Thyroid gland (tissue), 4 donors: ENCODE data around the gene MRPL10.

Experiments
- POLR2A ChIP-seq, 2 donors: fragments of 450-650 bp; IDR thresholded peaks; one replicate each; pipeline ENCODE4 v1.6.1; 2017; ENCODE audit warnings: antibody characterized with exemption in 2 of 2, mild to moderate bottlenecking in 2 of 2, moderate library complexity in 1 of 2
- TF ChIP-seq, protein P1 (sequence below), 6 experiments: fragments of 200-600 bp in 3 of 6; fragments of 450-650 bp in 3 of 6; sonication (generic) in 3 of 6; IDR thresholded peaks; one replicate each; pipeline ENCODE4 v1.5.1; 2016 to 2019; ENCODE audit warnings: antibody characterized with exemption in 6 of 6, mild to moderate bottlenecking in 2 of 6, inconsistent platforms in 1 of 6, moderate library complexity in 1 of 6

DNA sequence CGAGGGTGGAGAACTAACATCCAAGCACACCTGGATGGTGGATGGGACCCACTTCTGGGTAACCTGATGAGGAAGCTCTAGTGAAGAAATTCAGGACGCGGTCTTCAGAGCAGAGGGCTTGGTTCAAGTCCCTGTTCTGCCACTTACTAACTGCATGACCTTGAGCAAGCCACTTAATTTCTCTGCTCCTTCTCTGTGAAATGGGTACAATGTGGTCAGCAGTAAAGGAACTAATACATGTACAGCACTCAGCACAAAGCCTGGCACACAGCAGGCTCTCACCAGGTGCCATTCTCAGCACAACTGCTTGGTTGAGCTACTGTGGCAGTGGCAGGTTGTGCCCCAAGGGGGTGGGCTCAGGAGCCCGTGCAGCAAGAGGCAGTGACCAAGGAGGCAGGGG, 7.8 kb downstream of the MRPL10 start:
- TF ChIP-seq, protein P1, sequence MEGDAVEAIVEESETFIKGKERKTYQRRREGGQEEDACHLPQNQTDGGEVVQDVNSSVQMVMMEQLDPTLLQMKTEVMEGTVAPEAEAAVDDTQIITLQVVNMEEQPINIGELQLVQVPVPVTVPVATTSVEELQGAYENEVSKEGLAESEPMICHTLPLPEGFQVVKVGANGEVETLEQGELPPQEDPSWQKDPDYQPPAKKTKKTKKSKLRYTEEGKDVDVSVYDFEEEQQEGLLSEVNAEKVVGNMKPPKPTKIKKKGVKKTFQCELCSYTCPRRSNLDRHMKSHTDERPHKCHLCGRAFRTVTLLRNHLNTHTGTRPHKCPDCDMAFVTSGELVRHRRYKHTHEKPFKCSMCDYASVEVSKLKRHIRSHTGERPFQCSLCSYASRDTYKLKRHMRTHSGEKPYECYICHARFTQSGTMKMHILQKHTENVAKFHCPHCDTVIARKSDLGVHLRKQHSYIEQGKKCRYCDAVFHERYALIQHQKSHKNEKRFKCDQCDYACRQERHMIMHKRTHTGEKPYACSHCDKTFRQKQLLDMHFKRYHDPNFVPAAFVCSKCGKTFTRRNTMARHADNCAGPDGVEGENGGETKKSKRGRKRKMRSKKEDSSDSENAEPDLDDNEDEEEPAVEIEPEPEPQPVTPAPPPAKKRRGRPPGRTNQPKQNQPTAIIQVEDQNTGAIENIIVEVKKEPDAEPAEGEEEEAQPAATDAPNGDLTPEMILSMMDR (IDR thresholded peaks at IDR 0.05): no peak
- no peak for TF ChIP-seq POLR2A (IDR thresholded peaks at IDR 0.05)
